Panc1 (cell line): ENCODE results near the gene IL37. TPM values are rescaled to one million over a fixed set of nuclear protein-coding genes. Genes with fewer than 3 reads are reported as not detected.

Experiments used
- ATAC-seq: fragments of 200-7000 bp; cut with Tn5 transposase; 2 replicates; pipeline ENCODE4 v1.9.1; 2020; ENCODE audit warnings: mild to moderate bottlenecking, moderate library complexity
- BruUV-seq: library from RNA; stranded (reverse); fragments of 400-500 nt; replicated peaks from 2 replicates; lab custom pipeline; 2021; lab: Mats Ljungman, UMichigan
- CTCF ChIA-PET: fragments of 300-600 bp; sonication (Branson Sonifier 250); formaldehyde crosslinking; loops from one replicate; lab custom pipeline; 2022; ENCODE audit warnings: antibody characterized with exemption; lab: Charles Lee
- POLR2A ChIA-PET: fragments of 300-600 bp; sonication (Branson Sonifier 250); formaldehyde crosslinking; loops from one replicate; lab custom pipeline; 2022; ENCODE audit warnings: antibody characterized with exemption; lab: Charles Lee
- DNase-seq: peaks from one replicate; pipeline ENCODE4 v3.0.0-alpha.2; 2010; ENCODE audit warnings: low read depth, low spot score
- H3K27ac ChIP-seq: 2 replicates; pipeline ENCODE4 v1.5.1; 2011; ENCODE audit warnings: mild to moderate bottlenecking, low read length, inconsistent platforms
- H3K27me3 ChIP-seq: fragments of 200-500 bp; sonication (Bioruptor generic); 2 replicates; pipeline ENCODE4 v1.6.0; 2014; ENCODE audit warnings: low read length, inconsistent platforms; ENCODE audit not compliant: control insufficient read depth, insufficient read depth
- H3K36me3 ChIP-seq: fragments of 200-500 bp; sonication (Bioruptor generic); 2 replicates; pipeline ENCODE4 v1.5.1; 2014; ENCODE audit warnings: inconsistent platforms, mild to moderate bottlenecking, low read length, moderate library complexity; ENCODE audit not compliant: control insufficient read depth, insufficient read depth
- H3K4me1 ChIP-seq: 2 replicates; pipeline ENCODE4 v1.5.1; 2011; ENCODE audit warnings: inconsistent platforms, mild to moderate bottlenecking, low read length, moderate library complexity; ENCODE audit not compliant: control insufficient read depth, insufficient read depth
- H3K4me3 ChIP-seq, 2 experiments: 2 replicates each; pipeline ENCODE4 v1.5.1; 2011 to 2012; ENCODE audit warnings: low read depth in 2 of 2, low read length in 2 of 2, mild to moderate bottlenecking in 2 of 2, inconsistent platforms in 1 of 2, moderate library complexity in 1 of 2
- H3K9me3 ChIP-seq: fragments of 200-500 bp; sonication (Bioruptor generic); 2 replicates; pipeline ENCODE4 v1.5.1; 2014; ENCODE audit warnings: low read depth, mild to moderate bottlenecking, inconsistent platforms, low read length, moderate library complexity; ENCODE audit not compliant: control insufficient read depth, insufficient read depth
- CTCF ChIP-seq: fragments of 450-650 bp; IDR thresholded peaks from 2 replicates; pipeline ENCODE4 v1.5.1; 2017; ENCODE audit warnings: mild to moderate bottlenecking
- POLR2AphosphoS5 ChIP-seq: IDR thresholded peaks from 2 replicates; pipeline ENCODE4 v1.6.1; 2012; ENCODE audit warnings: mild to moderate bottlenecking, low read depth, low read length, moderate library complexity
- REST ChIP-seq, 2 experiments: IDR thresholded peaks; 2 replicates each; pipeline ENCODE4 v1.6.1; 2011 to 2012; ENCODE audit warnings: low read depth in 2 of 2, control low read depth in 1 of 2, low read length in 1 of 2, mild to moderate bottlenecking in 1 of 2, moderate library complexity in 1 of 2; ENCODE audit not compliant: insufficient read depth in 1 of 2
- SIN3A ChIP-seq: IDR thresholded peaks from 2 replicates; pipeline ENCODE4 v1.6.1; 2012; ENCODE audit warnings: low read depth, mild to moderate bottlenecking, low read length, moderate library complexity, borderline replicate concordance; ENCODE audit not compliant: insufficient read depth
- TCF7L2 ChIP-seq: IDR thresholded peaks from 2 replicates; pipeline ENCODE4 v1.6.1; 2011; ENCODE audit warnings: mild to moderate bottlenecking, low read depth, low read length, inconsistent platforms
- in situ Hi-C: cut with HindIII; loops from 2 replicates; pipeline ENCODE4 v1.10.0; 2016; ENCODE audit warnings: low sequenced_read_pairs, low pct_unique_long_range_greater_than_20kb
- intact Hi-C: fragments of 100-400 bp; cut with micrococcal nuclease; formaldehyde crosslinking; loops from one replicate; pipeline ENCODE4 v1.10.0; 2022; ENCODE audit not compliant: unreplicated experiment
- total RNA-seq: library from RNA; stranded (reverse); gene quantifications from one replicate; pipeline ENCODE4 v1.2.1, GENCODE V29; 2021; ENCODE audit not compliant: unreplicated experiment

Gene IL37
- total RNA-seq, 1 experiment from 2014 or later: not detected

GRCh38 chr2:112869258-112869842 lies 41.6 kb upstream of the IL37 start:
- ChIA-PET POLR2A (no interaction called here), CTCF (no interaction called here)
- DNase-seq (no peak), ATAC-seq (no peak; the same call in 1 of the 2 replicates)
- Histone ChIP-seq H3K9me3 (0 out of 2 replicates have a peak, but pooled peaks cover 5% of the 10 kb centered on the region), H3K4me1 (no peaks in the 10 kb centered on the region), H3K36me3 (no peaks in the 10 kb centered on the region), H3K27ac (no peak overlapping the region), H3K4me3 (no peak overlapping the region), H3K27me3 (peaks cover 13% of the 10 kb centered on the region)
- BruUV-seq: no TSS peak
- TF ChIP-seq POLR2AphosphoS5: no peak
- TF ChIP-seq CTCF: no peak
- TF ChIP-seq SIN3A: no peak
- TF ChIP-seq TCF7L2: no peak
- TF ChIP-seq REST (IDR thresholded peaks at IDR 0.05; ENCODE audit: insufficient read depth in 1 of 2, low read depth in 2 of 2, low read length in 1 of 2): no peak
- intact Hi-C loops (no loop called here), in situ Hi-C loops (no loop called here)

- Histone ChIP-seq H3K4me3 (no peak overlapping the region), H3K4me1 (no peaks in the 10 kb centered on the region), H3K9me3 (0 out of 2 replicates have a peak, but pooled peaks cover 3% of the 10 kb centered on the region), H3K36me3 (no peaks in the 10 kb centered on the region), H3K27ac (no peak overlapping the region), H3K27me3 (peaks cover 13% of the 10 kb centered on the region)
- no peak for ATAC-seq
- intact Hi-C loops: no loop called here
- ChIA-PET CTCF (no interaction called here), POLR2A (no interaction called here)
- BruUV-seq: no TSS peak
- DNase-seq: no peak
- in situ Hi-C loops: no loop called here
- TF ChIP-seq TCF7L2 (no peak), POLR2AphosphoS5 (no peak), CTCF (no peak), REST (IDR thresholded peaks at IDR 0.05; ENCODE audit: insufficient read depth in 1 of 2, low read depth in 2 of 2, low read length in 1 of 2) (no peak), SIN3A (no peak)
These were observed 39.8 kb upstream of the IL37 start for GRCh38 chr2:112870841-112871835.
